SK-N-SH (cell line): Measurements from ENCODE around the gene TMEM94.

ENCODE experiments used
- EP300 ChIP-seq, 2 experiments: IDR thresholded peaks; 2 replicates each; pipeline versions ENCODE4 v1.4.0 to v1.6.1; 2012; ENCODE audit warnings: borderline replicate concordance in 1 of 2, low read depth in 1 of 2, low read length in 1 of 2
- EZH2phosphoT487 ChIP-seq: fragments of 200-600 bp; sonication (generic); IDR thresholded peaks from 2 replicates; pipeline ENCODE4 v1.6.1; 2017; ENCODE audit warnings: low read depth, mixed run types, mild to moderate bottlenecking, antibody characterized with exemption, moderate library complexity, borderline replicate concordance
- FOXJ3 ChIP-seq: sonication (generic); formaldehyde crosslinking; IDR thresholded peaks from 2 replicates; pipeline ENCODE4 v1.5.1; 2020; ENCODE audit warnings: mild to moderate bottlenecking, missing genetic modification reagents
- GATA2 ChIP-seq: sonication (generic); formaldehyde crosslinking; IDR thresholded peaks from 2 replicates; pipeline ENCODE4 v1.5.0; 2020; ENCODE audit warnings: mild to moderate bottlenecking, missing genetic modification reagents
- POLR2AphosphoS5 ChIP-seq: IDR thresholded peaks from 2 replicates; pipeline ENCODE4 v1.6.1; 2012; ENCODE audit warnings: low read depth, low read length
- TCF12 ChIP-seq: IDR thresholded peaks from 2 replicates; pipeline ENCODE4 v1.4.0; 2012
- TF ChIP-seq, protein P1 (sequence below): fragments of 200-600 bp; sonication (generic); IDR thresholded peaks from 2 replicates; pipeline ENCODE4 v1.6.1; 2017; ENCODE audit warnings: antibody characterized with exemption, mild to moderate bottlenecking, moderate library complexity
- TF ChIP-seq, protein P2 (sequence below): IDR thresholded peaks from 2 replicates; pipeline ENCODE4 v1.4.0; 2012; ENCODE audit warnings: low read depth, borderline replicate concordance
- TF ChIP-seq, protein P3 (sequence below): IDR thresholded peaks from 2 replicates; pipeline ENCODE4 v1.4.0; 2012; ENCODE audit warnings: low read depth
- TF ChIP-seq, protein P4 (sequence below): IDR thresholded peaks from 2 replicates; pipeline ENCODE4 v1.6.1; 2012; ENCODE audit warnings: mild to moderate bottlenecking, low read depth, low read length, moderate library complexity

DNA sequence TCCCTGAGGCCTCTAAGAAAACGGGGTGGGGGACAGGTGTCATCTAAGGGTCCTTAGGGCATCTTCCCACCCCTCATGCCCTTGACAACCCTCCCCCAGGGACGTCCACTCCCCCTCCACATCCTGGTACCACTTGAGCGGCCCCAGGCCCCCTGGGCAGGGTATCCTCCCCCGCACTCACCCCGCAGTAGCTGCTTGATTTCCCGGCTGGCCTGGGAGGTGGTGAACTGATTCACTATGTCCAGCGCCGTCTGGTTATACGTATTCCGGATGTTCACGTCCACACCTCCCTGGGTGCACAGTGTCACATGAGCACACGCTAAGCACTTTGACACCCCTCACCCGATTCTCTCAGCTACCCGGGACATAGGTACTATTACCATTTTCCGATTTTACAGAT lies 49.2 kb downstream of the TMEM94 start:
- TF ChIP-seq FOXJ3 (CRISPR knock-in tag) = no peak
- TF ChIP-seq EP300 (IDR thresholded peaks at IDR 0.05; ENCODE audit: borderline replicate concordance in 1 of 2, low read depth in 1 of 2, low read length in 1 of 2) = no peak
- TF ChIP-seq TCF12 = no peak
- no peak for TF ChIP-seq GATA2
- TF ChIP-seq, protein P1, sequence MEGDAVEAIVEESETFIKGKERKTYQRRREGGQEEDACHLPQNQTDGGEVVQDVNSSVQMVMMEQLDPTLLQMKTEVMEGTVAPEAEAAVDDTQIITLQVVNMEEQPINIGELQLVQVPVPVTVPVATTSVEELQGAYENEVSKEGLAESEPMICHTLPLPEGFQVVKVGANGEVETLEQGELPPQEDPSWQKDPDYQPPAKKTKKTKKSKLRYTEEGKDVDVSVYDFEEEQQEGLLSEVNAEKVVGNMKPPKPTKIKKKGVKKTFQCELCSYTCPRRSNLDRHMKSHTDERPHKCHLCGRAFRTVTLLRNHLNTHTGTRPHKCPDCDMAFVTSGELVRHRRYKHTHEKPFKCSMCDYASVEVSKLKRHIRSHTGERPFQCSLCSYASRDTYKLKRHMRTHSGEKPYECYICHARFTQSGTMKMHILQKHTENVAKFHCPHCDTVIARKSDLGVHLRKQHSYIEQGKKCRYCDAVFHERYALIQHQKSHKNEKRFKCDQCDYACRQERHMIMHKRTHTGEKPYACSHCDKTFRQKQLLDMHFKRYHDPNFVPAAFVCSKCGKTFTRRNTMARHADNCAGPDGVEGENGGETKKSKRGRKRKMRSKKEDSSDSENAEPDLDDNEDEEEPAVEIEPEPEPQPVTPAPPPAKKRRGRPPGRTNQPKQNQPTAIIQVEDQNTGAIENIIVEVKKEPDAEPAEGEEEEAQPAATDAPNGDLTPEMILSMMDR = no peak
- TF ChIP-seq, protein P2, sequence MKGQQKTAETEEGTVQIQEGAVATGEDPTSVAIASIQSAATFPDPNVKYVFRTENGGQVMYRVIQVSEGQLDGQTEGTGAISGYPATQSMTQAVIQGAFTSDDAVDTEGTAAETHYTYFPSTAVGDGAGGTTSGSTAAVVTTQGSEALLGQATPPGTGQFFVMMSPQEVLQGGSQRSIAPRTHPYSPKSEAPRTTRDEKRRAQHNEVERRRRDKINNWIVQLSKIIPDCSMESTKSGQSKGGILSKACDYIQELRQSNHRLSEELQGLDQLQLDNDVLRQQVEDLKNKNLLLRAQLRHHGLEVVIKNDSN = no peak
- TF ChIP-seq, protein P3, sequence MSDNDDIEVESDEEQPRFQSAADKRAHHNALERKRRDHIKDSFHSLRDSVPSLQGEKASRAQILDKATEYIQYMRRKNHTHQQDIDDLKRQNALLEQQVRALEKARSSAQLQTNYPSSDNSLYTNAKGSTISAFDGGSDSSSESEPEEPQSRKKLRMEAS = no peak
- no peak for TF ChIP-seq EZH2phosphoT487
- TF ChIP-seq POLR2AphosphoS5 = no peak
- TF ChIP-seq, protein P4, sequence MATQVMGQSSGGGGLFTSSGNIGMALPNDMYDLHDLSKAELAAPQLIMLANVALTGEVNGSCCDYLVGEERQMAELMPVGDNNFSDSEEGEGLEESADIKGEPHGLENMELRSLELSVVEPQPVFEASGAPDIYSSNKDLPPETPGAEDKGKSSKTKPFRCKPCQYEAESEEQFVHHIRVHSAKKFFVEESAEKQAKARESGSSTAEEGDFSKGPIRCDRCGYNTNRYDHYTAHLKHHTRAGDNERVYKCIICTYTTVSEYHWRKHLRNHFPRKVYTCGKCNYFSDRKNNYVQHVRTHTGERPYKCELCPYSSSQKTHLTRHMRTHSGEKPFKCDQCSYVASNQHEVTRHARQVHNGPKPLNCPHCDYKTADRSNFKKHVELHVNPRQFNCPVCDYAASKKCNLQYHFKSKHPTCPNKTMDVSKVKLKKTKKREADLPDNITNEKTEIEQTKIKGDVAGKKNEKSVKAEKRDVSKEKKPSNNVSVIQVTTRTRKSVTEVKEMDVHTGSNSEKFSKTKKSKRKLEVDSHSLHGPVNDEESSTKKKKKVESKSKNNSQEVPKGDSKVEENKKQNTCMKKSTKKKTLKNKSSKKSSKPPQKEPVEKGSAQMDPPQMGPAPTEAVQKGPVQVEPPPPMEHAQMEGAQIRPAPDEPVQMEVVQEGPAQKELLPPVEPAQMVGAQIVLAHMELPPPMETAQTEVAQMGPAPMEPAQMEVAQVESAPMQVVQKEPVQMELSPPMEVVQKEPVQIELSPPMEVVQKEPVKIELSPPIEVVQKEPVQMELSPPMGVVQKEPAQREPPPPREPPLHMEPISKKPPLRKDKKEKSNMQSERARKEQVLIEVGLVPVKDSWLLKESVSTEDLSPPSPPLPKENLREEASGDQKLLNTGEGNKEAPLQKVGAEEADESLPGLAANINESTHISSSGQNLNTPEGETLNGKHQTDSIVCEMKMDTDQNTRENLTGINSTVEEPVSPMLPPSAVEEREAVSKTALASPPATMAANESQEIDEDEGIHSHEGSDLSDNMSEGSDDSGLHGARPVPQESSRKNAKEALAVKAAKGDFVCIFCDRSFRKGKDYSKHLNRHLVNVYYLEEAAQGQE = no peak
